ENCODE data around the gene KIF3A. TPM values are rescaled to one million over a fixed set of nuclear protein-coding genes. Genes with fewer than 3 reads are reported as not detected.

Gene KIF3A
- total RNA-seq, 4 donors from 2014 or later = 2.6 to 15.0 (median 6.3) TPM

DNA sequence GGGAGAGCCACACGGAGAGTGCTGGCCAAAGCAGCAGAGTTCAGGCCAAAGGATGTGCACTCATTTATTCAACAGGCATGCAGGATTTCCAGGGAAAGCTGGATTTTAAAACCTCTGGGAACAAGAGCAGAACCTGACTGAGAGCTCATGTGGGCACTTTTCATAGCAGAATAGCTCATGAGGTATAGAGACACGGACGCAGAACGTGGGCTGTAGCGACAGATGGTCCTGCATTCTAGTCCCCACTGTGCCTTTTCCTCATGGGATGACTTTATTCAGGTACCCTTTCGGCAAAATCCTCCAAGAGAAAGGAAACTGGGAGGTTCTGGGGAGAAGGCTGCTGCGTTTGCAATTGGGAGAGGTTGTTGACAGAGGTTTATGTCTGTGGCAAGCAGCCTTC lies 58.2 kb downstream of the KIF3A start:
- Histone ChIP-seq H3K4me3 (no peak overlapping the region), H3K27me3 (no peaks in the 10 kb centered on the region), H3K9me3 (no peaks in the 10 kb centered on the region), H3K4me1 (peaks cover 9% of the 10 kb centered on the region), H3K36me3 (no peaks in the 10 kb centered on the region), H3K27ac (no peak overlapping the region)
- no peak for TF ChIP-seq EP300 (IDR thresholded peaks at IDR 0.05)
- TF ChIP-seq POLR2AphosphoS5 (IDR thresholded peaks at IDR 0.05) = no peak
- TF ChIP-seq, protein P1, sequence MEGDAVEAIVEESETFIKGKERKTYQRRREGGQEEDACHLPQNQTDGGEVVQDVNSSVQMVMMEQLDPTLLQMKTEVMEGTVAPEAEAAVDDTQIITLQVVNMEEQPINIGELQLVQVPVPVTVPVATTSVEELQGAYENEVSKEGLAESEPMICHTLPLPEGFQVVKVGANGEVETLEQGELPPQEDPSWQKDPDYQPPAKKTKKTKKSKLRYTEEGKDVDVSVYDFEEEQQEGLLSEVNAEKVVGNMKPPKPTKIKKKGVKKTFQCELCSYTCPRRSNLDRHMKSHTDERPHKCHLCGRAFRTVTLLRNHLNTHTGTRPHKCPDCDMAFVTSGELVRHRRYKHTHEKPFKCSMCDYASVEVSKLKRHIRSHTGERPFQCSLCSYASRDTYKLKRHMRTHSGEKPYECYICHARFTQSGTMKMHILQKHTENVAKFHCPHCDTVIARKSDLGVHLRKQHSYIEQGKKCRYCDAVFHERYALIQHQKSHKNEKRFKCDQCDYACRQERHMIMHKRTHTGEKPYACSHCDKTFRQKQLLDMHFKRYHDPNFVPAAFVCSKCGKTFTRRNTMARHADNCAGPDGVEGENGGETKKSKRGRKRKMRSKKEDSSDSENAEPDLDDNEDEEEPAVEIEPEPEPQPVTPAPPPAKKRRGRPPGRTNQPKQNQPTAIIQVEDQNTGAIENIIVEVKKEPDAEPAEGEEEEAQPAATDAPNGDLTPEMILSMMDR (IDR thresholded peaks at IDR 0.05) = no peak
- TF ChIP-seq POLR2A (IDR thresholded peaks at IDR 0.05) = no peak
- DNase-seq (ENCODE audit: low spot score in 2 of 2) = no peak
- 94% methylated on average over 7 of the region's 7 CpGs for WGBS

DNA sequence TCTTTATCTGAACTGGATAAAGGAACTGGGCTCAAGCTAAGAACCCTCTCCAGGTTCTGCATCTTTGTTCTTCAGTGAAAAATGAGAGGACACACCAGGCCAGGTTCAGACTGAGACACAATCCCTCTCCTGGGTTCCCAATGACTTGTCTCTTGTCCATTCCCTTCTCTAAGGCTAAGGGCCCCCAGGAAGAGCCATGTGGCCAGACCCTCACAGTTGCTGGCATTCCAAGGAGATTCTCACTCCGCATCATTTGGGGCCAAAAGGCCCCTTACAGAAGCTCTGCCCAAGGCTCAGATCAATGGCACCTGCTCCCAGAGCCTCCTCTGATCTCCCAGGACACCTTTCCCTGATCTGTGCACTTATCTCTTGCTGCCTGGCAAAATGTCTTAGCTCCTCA lies 58.6 kb downstream of the KIF3A start:
- Histone ChIP-seq H3K36me3 (no peaks in the 10 kb centered on the region), H3K27me3 (no peaks in the 10 kb centered on the region), H3K4me3 (no peak overlapping the region), H3K27ac (no peak overlapping the region), H3K4me1 (peaks cover 12% of the 10 kb centered on the region), H3K9me3 (no peaks in the 10 kb centered on the region)
- TF ChIP-seq POLR2A (IDR thresholded peaks at IDR 0.05) (no peak), POLR2AphosphoS5 (IDR thresholded peaks at IDR 0.05) (no peak), EP300 (IDR thresholded peaks at IDR 0.05) (no peak)
- TF ChIP-seq, protein P1 (IDR thresholded peaks at IDR 0.05) = no peak
- 100% methylated on average over 1 of the region's 1 CpG for WGBS
- DNase-seq (ENCODE audit: low spot score in 2 of 2) = no peak

DNA sequence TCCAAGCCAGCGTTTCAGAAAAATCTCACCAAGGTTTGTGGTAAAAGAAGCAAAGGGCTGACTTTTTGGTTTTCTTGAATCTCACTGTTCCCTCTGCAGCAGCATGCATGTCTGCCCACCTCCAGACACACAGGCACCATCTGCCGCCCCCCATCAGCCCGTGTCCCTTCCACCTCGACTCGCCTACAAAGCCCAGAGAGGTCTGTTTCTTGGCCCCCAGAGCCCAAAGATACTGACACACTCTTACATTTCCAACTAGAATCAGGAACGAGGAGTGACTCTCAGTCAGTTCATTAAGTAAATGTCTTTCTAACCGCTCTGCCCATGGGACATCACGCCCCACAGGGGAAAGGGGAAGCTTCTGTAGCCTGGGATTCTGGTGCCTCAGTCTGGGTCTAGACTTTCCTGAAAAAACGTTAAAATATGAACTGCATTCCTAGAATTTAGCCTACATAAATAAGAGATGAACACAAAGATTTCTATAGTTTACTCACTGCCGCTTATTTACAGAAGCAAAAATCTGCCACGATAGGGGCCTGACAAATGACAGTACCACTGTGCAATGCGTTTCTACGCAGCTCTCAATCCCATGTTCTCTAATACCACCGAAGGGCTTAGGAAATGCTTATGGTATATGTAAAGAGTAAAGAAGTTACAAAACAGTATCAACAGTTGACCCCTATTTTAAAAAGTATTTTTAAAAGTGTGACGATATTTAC lies 59.5 kb downstream of the KIF3A start:
- H3K27ac ChIP-seq = no peak overlapping the region
- TF ChIP-seq EP300 (IDR thresholded peaks at IDR 0.05) = no peak
- TF ChIP-seq POLR2A (IDR thresholded peaks at IDR 0.05) = no peak
- whole genome bisulfite sequencing = 84% methylated on average over 15 of the region's 15 CpGs

DNA sequence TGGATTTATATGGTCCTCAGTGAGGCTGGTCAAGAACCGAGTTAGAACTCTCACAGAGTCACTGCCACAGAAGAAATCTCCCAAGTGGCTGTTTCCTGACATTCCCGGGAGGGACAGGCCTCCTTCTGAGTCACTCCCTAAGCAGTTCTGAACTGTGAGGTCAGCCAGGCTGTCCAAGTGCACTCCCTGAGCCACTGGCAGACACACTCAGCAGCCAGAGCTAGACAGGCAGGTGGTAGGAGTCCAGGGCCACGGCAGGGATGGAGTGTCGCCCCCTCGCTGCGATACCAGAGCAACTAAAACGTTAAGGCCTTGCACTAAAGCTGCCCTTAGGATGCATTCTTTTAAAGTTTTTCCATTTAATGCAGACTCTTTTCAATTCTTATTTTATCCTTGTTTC lies 60.2 kb downstream of the KIF3A start:
- Histone ChIP-seq H3K27ac (no peak overlapping the region), H3K9me3 (no peaks in the 10 kb centered on the region), H3K36me3 (no peaks in the 10 kb centered on the region), H3K27me3 (no peaks in the 10 kb centered on the region), H3K4me3 (no peak overlapping the region), H3K4me1 (peaks cover 12% of the 10 kb centered on the region)
- DNase-seq (ENCODE audit: low spot score in 2 of 2) = no peak
- TF ChIP-seq, protein P1 (IDR thresholded peaks at IDR 0.05) = no peak
- no peak for TF ChIP-seq POLR2A (IDR thresholded peaks at IDR 0.05)
- no peak for TF ChIP-seq EP300 (IDR thresholded peaks at IDR 0.05)
- TF ChIP-seq POLR2AphosphoS5 (IDR thresholded peaks at IDR 0.05) = no peak
- WGBS = 46% methylated on average over 7 of the region's 7 CpGs

More for the DNA sequence above, 59.5 kb downstream of the KIF3A start:
- Histone ChIP-seq H3K4me1 (peaks cover 12% of the 10 kb centered on the region), H3K9me3 (no peaks in the 10 kb centered on the region), H3K4me3 (no peak overlapping the region), H3K36me3 (no peaks in the 10 kb centered on the region), H3K27me3 (no peaks in the 10 kb centered on the region)
- no peak for DNase-seq (ENCODE audit: low spot score in 2 of 2)

DNA sequence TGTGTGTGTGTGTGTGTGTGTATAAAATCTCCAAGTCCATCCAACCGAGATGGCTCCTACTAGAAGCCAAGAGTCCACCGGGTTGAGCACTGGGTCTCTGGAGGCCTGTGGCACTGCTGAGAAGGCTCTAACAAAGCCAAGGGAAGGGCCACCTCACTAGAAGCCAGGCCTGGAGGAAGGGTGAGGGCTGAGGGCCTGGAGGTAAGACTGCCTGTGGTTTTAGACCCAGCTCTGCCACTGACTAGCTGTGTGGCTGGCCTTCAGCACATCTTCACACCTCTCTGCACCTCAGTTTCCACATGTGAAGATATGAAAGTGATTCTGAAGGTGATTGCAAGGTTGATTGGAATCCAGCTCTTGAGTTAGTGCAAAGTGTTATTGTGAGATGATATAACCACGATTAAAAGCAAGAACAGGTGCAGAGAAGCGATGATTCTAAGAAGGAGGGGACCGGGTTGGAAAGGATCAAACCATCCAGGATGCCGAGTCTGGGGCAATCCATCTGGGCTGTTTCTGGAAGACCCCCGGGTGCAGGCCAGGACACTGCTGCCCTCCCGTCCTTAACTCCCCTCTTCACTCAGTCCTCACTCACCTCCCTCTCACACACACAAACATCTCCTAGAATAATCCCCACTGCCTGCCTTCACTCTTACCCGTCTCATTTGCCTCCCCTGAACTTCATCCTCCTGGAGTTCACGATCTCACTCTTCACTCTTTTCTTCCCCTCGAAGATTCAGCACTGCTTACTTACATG lies 61.2 kb downstream of the KIF3A start:
- Histone ChIP-seq H3K4me1 (peaks cover 12% of the 10 kb centered on the region), H3K27me3 (no peaks in the 10 kb centered on the region), H3K9me3 (no peaks in the 10 kb centered on the region), H3K27ac (no peak overlapping the region), H3K36me3 (no peaks in the 10 kb centered on the region), H3K4me3 (no peak overlapping the region)
- 93% methylated on average over 11 of the region's 11 CpGs for WGBS
- TF ChIP-seq, protein P1 (IDR thresholded peaks at IDR 0.05) = no peak
- TF ChIP-seq POLR2AphosphoS5 (IDR thresholded peaks at IDR 0.05) (no peak), POLR2A (IDR thresholded peaks at IDR 0.05) (no peak), EP300 (IDR thresholded peaks at IDR 0.05) (no peak)
- no peak for DNase-seq (ENCODE audit: low spot score in 2 of 2)
